ENCODE data around the gene CUBN. TPM values are rescaled to one million over a fixed set of nuclear protein-coding genes. Genes with fewer than 3 reads are reported as not detected.
A peak's percentile ranks its signal among the peaks of the same experiment; 100 is the strongest.

The CUBN gene
- total RNA-seq, 2 experiments from 2014 or later = 7.9 to 9.2 TPM

- POLR2A ChIA-PET = no interaction called here
- no peak overlapping the region for H3K4me3 ChIP-seq (ENCODE audit: low read length)
- CTCF ChIA-PET = no interaction called here
- no peak overlapping the region for H3K27ac ChIP-seq (ENCODE audit: low read depth in 1 of 2, low read length in 2 of 2)
- DNase-seq (no peak), ATAC-seq (ENCODE audit: poor library complexity) (no peak)
- Mint-ChIP-seq H3K9me3 (no peaks in the 10 kb centered on the region), H3K27me3 (no peaks in the 10 kb centered on the region), H3K4me1 (ENCODE audit: low read depth) (peaks cover 7% of the 10 kb centered on the region), H3K27ac (no peak overlapping the region), H3K4me3 (no peak overlapping the region), H3K36me3 (ENCODE audit: low read depth) (no peaks in the 10 kb centered on the region)
- H3K27me3 ChIP-seq (ENCODE audit: control insufficient read depth in 1 of 2, insufficient read depth in 2 of 2, low read length in 2 of 2) = no peaks in the 10 kb centered on the region
- intact Hi-C loops (cut with DNase I, micrococcal nuclease) = loop anchor here (10.0 kb wide), 2 partner anchors 157 to 897 kb away; no protein-coding TSS in a partner anchor
- H3K4me1 ChIP-seq (ENCODE audit: insufficient read depth, low read length) = no peaks in the 10 kb centered on the region
- no peak for TF ChIP-seq CTCF (IDR thresholded peaks at IDR 0.05)
- no peaks in the 10 kb centered on the region for H3K9me3 ChIP-seq (ENCODE audit: control insufficient read depth in 1 of 2, insufficient read depth in 1 of 2, low read length in 2 of 2)
- no peaks in the 10 kb centered on the region for H3K36me3 ChIP-seq (ENCODE audit: insufficient read depth, low read length)
Observed at GRCh38 chr10:16847644-16848043, 282.0 kb downstream of the CUBN start.

- no peak overlapping the region for H3K27ac Mint-ChIP-seq
- TF ChIP-seq CTCF (IDR thresholded peaks at IDR 0.05) = no peak
- H3K4me1 Mint-ChIP-seq (ENCODE audit: low read depth) = peaks cover 7% of the 10 kb centered on the region
- intact Hi-C loops (cut with DNase I, micrococcal nuclease) = loop anchor here (10.0 kb wide), 2 partner anchors 160 to 900 kb away; no protein-coding TSS in a partner anchor
- no peaks in the 10 kb centered on the region for H3K9me3 Mint-ChIP-seq
- Histone ChIP-seq H3K27ac (ENCODE audit: low read depth in 1 of 2, low read length in 2 of 2) (no peak overlapping the region), H3K4me3 (ENCODE audit: low read length) (no peak overlapping the region), H3K9me3 (ENCODE audit: control insufficient read depth in 1 of 2, insufficient read depth in 1 of 2, low read length in 2 of 2) (no peaks in the 10 kb centered on the region), H3K4me1 (ENCODE audit: insufficient read depth, low read length) (no peaks in the 10 kb centered on the region), H3K27me3 (ENCODE audit: control insufficient read depth in 1 of 2, insufficient read depth in 2 of 2, low read length in 2 of 2) (no peaks in the 10 kb centered on the region), H3K36me3 (ENCODE audit: insufficient read depth, low read length) (no peaks in the 10 kb centered on the region)
- H3K4me3 Mint-ChIP-seq = no peak overlapping the region
- no peaks in the 10 kb centered on the region for H3K36me3 Mint-ChIP-seq (ENCODE audit: low read depth)
- no peak for DNase-seq
- no peaks in the 10 kb centered on the region for H3K27me3 Mint-ChIP-seq
- CTCF ChIA-PET = no interaction called here
- POLR2A ChIA-PET = no interaction called here
- ATAC-seq (ENCODE audit: poor library complexity) = no peak
Observed at GRCh38 chr10:16845248-16845647, 284.4 kb downstream of the CUBN start.

GRCh38 chr10:16843252-16843870 lies 286.2 kb downstream of the CUBN start:
- peak; percentile 80 for TF ChIP-seq CTCF (IDR thresholded peaks at IDR 0.05)
- intact Hi-C loops (cut with DNase I, micrococcal nuclease) = loop anchor here (1.0 to 10.0 kb wide), 8 partner anchors 14 to 901 kb away; no protein-coding TSS in a partner anchor
- peak in 3 of 14 experiments; percentile 75 to 81 (median 79) for DNase-seq
- Histone ChIP-seq H3K9me3 (ENCODE audit: control insufficient read depth in 1 of 2, insufficient read depth in 1 of 2, low read length in 2 of 2) (no peaks in the 10 kb centered on the region), H3K4me3 (ENCODE audit: low read length) (no peak overlapping the region), H3K36me3 (ENCODE audit: insufficient read depth, low read length) (no peaks in the 10 kb centered on the region), H3K27ac (ENCODE audit: low read depth in 1 of 2, low read length in 2 of 2) (no peak overlapping the region), H3K4me1 (ENCODE audit: insufficient read depth, low read length) (no peaks in the 10 kb centered on the region), H3K27me3 (ENCODE audit: control insufficient read depth in 1 of 2, insufficient read depth in 2 of 2, low read length in 2 of 2) (no peaks in the 10 kb centered on the region)
- H3K9me3 Mint-ChIP-seq = no peaks in the 10 kb centered on the region
- peak; percentile 66 for ATAC-seq (ENCODE audit: poor library complexity)
- no peaks in the 10 kb centered on the region for H3K27me3 Mint-ChIP-seq
- CTCF ChIA-PET = no interaction called here
- H3K27ac Mint-ChIP-seq = no peak overlapping the region
- POLR2A ChIA-PET = interaction anchor here (1.0 kb wide), 1 partner anchor 26 kb away, joined by 5 read pairs; the partner anchor contains the start of gene RSU1
- H3K4me3 Mint-ChIP-seq = no peak overlapping the region
- H3K4me1 Mint-ChIP-seq (ENCODE audit: low read depth) = peaks cover 7% of the 10 kb centered on the region
- no peaks in the 10 kb centered on the region for H3K36me3 Mint-ChIP-seq (ENCODE audit: low read depth)

Data from CD4-positive, alpha-beta T cell (primary cell).